ENCODE results near the gene BGLAP. TPM values are rescaled to one million over a fixed set of nuclear protein-coding genes. Genes with fewer than 3 reads are reported as not detected.

The BGLAP gene
- polyA plus RNA-seq, 1 donor = 4.8 TPM

Other genes with a start within 250 kb of the BGLAP start
- 362 TPM for gene SSR2, start 221.2 kb upstream of the BGLAP start, polyA plus RNA-seq (ENCODE audit: insufficient read length)
- 56.8 TPM for gene UBQLN4, start 188.4 kb upstream of the BGLAP start, polyA plus RNA-seq (ENCODE audit: insufficient read length)
- gene LAMTOR2, start 187.4 kb upstream of the BGLAP start, polyA plus RNA-seq (ENCODE audit: insufficient read length) = 45.9 TPM
- 46.9 TPM for gene RAB25, start 181.0 kb upstream of the BGLAP start, polyA plus RNA-seq (ENCODE audit: insufficient read length)
- 46.7 TPM for gene MEX3A, start 159.7 kb upstream of the BGLAP start, polyA plus RNA-seq (ENCODE audit: insufficient read length)
- 74.2 TPM for gene LMNA, start 127.5 kb upstream of the BGLAP start, polyA plus RNA-seq (ENCODE audit: insufficient read length)
- 19.7 TPM for gene SEMA4A, start 88.6 kb upstream of the BGLAP start, polyA plus RNA-seq (ENCODE audit: insufficient read length)
- gene SLC25A44, start 48.1 kb upstream of the BGLAP start, polyA plus RNA-seq (ENCODE audit: insufficient read length) = 34.9 TPM
- gene PMF1, start 29.2 kb upstream of the BGLAP start, polyA plus RNA-seq (ENCODE audit: insufficient read length) = 85.0 TPM
- 6.0 TPM for gene PAQR6, start 5.9 kb downstream of the BGLAP start, polyA plus RNA-seq (ENCODE audit: insufficient read length)
- gene SMG5, start 40.6 kb downstream of the BGLAP start, polyA plus RNA-seq (ENCODE audit: insufficient read length) = 63.4 TPM
- gene TMEM79, start 42.1 kb downstream of the BGLAP start, polyA plus RNA-seq (ENCODE audit: insufficient read length) = 5.9 TPM
- gene GLMP, start 53.5 kb downstream of the BGLAP start, polyA plus RNA-seq (ENCODE audit: insufficient read length) = 51.0 TPM
- not detected for gene VHLL, start 57.1 kb downstream of the BGLAP start, polyA plus RNA-seq (ENCODE audit: insufficient read length)
- 326 TPM for gene CCT3, start 96.1 kb downstream of the BGLAP start, polyA plus RNA-seq (ENCODE audit: insufficient read length)
- gene TSACC, start 96.3 kb downstream of the BGLAP start, polyA plus RNA-seq (ENCODE audit: insufficient read length) = 1.2 TPM
- gene RHBG, start 127.0 kb downstream of the BGLAP start, polyA plus RNA-seq (ENCODE audit: insufficient read length) = 16.0 TPM

Measured in left kidney (tissue), 1 donor.